NCI-H748 treated with DMSO at 0.1 percent for 48 hours (cell line): ENCODE data around the gene SART3.
"Not testable (repeated sequence)": the region's sequence is repeated elsewhere in the genome, so short reads cannot be mapped to it uniquely, and the experiment has no call there.

Source experiments
- DNase-seq: peaks from one replicate; lab custom pipeline; 2025; lab: John Stamatoyannopoulos, UW

Gene SART3

DNA sequence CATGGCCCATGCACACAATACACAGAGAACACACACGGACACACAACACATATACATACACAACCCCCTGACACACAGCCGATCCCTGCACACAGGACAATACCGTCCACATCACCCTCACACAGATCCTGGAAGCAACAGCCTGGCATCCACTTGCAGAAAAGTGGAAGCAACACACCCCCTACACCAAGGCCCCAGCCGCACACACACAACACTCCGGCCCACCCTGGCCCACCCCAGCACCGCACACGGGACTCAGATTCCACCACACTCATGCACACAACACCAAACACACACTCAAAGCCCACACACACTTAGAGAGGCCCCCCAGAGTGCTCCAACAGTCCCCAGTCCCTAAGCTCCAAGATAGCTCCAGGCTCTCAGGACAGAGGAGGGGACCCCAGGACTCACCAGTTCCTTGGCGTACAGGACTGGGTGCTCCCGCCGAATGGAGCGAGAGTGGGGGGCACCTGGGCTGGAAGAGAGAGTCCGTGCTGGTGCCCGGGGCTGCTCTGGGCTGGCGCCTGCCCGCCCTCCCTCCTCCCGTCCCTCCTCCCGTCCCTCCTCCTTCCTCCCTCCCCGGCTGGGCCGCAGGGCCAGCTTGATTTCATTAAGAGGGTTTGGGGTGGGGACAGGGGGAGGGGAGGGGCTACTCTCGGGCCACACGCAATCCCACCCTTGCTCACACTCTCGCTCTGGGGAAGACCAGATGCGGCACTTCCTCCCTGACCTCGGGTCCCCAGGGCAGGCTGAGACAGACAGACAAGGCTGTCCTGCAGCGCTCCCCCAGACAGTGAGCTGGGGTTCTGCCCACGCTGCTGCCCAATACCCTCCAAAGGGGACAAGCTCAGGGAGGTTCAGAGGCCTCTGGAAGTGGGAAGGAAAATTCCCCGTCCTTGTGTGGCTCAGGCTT is 36.8 kb upstream of the SART3 start, which contains the start of gene TMEM119:
TMEM119 (minus strand) TSS at position 526 of the 913 bp plus-strand sequence. CDS start 5,701 bp downstream, outside the sequence.
- no peak for DNase-seq

DNA sequence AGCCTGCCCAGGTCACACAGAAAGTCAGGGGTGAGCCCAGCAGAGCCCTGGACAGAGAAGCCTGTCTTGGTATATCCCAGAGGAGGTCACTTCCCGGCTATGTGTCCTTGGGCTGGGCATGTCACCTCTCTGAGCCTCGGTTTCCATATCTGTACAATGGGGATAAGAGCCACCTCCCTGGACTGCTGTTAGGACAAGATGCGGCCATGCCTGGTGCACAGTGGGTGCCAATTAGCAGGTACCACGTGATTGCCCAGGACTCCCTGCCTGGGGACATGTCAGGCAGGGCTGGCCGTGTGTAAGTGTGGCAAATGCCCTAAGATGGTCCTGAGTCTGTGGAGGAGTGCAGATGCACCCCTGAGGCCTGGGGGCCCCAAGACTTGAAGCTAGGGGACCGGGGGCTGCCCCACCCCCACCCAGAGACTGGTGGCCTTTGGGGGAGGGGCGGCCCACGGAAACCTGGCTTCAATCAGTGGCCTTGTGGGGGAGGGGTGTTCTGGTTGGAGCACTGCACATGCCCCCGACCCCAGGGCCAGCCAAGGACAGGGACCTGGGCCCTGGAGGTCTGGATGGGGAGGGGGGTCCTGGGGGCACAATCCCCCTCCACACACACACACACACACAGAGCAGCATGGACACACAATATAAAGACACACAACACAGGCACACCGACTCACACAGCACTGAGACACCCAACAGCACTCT is 36.0 kb upstream of the SART3 start:
- no peak for DNase-seq

DNA sequence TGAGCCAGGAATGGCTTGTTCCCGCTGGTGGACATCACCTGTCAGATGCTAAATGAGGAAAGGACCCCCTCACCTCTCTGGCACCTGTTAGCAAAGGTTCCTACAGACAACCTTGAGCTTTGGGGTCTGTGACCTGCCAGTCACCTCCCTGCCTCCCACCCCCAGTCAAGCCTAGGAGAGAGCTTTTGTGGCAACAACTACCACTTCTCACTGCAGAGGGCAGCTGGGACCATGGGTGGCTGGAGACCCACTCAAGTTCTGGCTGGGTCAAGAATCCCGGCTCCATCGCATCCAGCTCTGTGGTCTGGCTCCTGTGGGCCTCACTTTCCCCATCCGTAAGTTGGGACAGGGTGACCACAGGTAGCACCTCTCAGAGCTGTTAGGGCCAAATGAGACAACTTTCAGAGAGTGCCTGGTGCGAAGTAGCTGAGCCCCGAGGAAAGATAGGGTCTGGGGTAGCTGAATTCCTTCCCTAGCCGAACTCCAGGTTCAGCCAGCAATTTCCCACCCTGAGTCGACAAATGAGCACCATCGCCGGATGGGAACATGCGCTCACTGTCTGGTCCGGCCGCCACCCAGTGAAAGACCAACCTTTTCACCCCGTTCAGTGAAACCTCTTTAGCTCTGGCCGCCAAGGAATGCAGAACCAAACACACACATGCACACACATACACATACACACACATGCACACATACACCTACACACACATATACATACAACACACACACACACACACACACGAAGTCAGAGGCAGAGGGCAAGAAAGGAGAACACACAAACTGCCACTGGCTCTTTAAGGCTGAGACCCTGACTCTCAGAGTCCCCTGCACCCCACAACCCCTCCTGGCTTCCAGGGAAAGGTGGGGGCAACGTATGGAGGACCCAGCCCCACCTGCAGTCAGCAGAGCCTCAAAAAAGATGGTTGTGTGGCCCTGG is 35.0 kb upstream of the SART3 start:
- no peak for DNase-seq

DNA sequence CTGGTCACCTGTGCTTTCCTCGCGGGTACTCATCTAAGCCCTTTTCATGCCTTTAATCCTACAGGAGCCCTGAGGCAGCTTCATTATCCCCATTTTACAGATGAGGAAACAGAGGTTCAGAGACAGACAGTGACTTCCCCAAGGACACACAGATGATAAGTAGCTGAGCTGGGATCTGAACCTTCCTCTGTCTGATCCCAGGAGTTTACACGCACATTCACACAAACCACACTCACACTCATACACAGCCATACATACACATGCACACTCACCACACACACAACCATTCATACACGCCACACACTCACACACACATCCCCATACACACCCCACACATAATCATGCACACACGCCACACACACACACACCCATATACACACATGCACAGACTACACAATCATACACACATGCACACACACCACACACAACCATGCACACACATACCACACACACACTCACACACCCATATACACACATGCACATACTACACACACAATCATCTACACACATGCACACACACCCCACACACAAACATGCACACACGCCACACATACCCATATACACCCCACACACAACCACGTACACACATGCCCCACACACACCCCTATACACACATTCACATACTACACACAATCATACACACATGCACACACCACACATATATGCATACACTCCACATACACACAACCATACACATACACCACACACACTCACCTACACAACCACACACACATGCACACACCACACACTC is 34.2 kb upstream of the SART3 start:
- no peak for DNase-seq

DNA sequence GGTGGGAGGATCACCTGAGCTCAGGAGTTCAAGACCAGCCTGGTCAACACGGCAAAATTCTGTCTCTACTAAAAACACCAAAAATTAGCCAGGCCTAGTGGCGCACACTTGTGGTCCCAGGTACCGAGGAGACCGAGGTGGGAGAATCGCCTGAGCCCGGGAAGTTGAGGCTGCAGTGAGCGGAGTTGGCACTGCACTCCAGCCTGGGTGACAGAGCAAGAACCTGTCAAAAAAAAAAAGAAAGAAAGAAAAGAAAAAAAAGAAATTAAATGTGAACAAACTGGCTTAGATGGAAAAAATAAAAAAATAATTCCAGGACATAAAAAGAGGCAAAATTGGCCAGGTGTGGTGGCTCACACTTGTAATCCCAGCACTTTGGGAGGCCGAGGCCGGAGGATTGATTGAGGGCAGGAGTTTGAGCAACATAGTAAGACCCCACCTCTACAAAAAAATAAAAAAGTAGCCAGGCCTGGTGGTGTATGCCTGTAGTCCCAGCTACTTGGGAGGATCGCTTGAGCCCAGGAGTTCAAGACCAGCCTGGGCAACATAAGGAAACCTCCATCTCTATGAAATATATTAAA is 33.4 kb upstream of the SART3 start:
- no peak for DNase-seq

DNA sequence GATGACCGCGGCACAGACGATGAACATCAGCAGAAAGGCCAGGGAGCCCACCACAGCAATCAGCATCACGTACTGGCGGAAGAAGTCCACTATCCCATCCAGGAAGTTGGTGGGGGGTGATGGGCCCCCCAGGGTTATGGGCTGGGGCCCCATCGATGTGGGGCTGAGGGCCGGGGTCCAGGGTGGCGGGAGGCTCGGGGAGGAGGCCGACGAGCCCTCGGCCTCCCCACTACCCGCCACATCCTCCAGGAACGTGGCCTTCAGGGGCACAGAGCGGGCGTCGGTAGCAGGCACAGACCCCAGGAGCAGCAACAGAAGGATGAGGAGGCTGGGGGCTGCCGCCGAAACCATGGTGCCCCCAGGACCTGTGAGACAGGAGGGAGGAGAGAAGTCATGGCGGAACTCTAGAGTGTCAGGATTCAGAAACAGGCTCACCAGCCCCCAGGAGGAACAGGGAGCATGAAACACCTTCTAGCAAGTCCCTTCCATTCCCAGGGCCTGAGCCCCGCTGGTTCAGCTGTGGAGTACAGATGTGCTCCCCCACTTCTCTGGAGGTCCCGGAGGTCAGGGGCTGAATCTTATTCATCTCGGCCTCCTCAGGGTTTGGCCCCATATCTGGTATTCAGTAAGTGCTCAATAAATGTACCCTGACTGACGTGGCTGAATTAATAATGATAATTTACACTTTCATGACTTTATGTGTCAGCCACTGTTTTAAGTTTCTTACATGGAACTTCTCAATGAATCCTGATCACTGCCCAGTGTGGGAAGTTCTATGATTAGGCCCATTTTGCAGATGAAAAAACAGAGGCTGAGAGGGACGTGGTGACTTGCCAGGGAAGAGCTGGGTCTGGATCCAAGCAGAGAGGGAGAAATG is 31.3 kb upstream of the SART3 start:
- DNase-seq, result no peak

DNA sequence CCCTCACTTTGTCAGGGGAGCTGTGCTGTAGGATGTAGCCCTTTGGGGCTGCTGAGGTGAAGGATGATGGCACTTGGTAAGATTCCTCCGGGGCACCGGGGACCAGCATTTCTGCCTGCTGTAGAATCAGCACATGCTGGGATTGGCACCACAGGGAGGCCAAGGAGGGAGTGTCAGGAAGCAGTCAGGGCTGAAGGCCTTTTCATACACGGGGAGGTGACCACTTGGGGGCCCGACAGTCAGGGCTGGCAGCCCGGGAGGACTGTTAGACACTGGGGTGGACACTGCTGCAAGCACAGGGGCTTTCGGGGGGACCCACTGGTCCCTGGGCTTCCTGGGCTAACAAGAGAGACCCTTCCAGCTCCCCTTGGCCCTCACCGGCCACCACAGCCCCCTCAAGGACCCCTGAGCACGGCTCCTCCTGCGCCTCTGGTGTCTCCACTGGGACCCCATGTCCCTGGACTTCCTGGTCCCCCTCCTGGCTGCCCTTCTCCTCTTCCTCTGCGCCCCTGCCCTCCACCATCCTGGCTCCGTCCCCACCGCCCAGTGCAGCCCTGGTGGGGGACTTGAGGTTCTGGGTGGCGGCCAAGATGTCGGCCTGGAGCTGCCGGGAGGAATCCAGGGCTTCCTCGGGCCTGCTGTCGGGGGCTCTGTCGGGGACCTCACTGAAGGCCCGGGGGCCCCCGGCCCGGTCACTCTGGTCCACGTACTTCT is 30.5 kb upstream of the SART3 start:
- DNase-seq, result no peak

DNA sequence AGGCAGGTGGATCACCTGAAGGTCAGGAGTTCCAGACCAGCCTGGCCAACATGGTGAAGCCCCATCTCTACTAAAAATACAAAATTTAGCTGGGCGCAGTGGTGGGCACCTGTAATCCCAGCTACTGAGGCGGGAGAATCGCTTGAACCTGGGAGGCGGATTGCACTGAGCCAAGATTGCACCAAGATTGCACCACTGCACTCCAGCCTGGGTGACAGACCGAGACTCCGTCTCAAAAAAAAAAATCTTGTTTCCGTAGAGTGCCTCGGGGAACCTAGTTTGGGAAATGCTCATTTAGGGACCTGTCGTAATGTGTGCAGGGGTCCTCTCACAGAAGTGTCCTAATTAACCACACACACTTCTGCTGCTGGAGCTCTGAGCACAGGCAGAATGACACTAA is 29.5 kb upstream of the SART3 start:
- not testable (repeated sequence) for DNase-seq

DNA sequence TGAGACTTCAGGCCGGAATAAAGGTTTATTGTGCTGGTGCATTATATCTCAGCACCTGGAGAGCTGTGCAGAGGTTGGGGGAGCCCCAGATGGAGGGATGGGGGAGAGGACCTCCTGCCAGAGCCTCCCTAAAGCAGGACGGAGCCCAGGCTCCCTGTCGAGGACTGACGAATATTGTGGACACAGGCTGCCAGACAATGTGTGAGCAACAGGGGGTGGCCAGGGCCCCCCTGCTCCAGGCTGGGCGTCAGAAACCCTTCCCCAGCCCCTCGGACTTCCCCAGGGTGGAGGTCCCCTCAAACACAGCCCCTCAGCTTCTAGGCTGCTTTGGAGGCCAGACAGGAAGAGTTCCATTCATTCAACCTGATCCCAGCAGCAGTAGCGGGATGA is 28.9 kb upstream of the SART3 start:
- no peak for DNase-seq

DNA sequence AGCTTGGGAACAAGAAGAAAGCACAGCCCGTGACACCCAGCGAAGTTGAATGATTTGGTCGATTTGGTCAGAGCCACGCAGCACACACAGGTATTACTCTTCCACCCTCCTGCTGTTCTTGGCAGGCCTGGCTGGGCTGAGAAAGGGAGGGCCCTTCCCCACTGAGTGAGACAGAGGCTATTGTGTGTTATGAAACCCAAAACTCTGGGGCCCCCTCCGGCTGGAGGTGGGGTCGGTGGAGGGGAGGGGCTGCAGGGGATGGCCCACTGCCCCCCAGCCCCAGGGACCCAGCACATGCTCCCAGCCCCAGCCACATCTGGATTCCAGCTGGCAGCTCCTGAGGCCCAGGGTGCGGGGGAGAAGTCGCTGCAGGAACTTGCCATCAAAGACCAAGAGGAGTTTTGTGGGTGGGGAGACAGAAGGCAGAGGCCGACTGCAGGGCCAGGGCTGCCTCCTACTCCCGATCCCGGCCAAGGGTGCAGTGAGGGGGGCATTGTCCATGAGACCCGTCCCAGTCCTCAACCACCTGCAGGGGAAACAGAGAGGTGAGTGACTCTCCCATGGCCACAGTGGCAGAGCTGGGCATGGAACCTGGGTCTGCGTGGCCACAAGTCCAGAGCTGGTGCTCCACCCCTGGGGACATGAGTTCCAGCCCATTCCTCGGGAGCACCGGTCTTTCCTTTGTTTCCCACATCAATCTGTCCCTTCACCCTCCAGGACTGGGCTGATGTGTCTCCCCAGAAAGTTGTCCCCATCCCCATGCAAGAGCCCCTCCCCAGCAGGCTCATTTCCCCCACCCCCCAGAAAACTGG is 28.3 kb upstream of the SART3 start:
- no peak for DNase-seq

DNA sequence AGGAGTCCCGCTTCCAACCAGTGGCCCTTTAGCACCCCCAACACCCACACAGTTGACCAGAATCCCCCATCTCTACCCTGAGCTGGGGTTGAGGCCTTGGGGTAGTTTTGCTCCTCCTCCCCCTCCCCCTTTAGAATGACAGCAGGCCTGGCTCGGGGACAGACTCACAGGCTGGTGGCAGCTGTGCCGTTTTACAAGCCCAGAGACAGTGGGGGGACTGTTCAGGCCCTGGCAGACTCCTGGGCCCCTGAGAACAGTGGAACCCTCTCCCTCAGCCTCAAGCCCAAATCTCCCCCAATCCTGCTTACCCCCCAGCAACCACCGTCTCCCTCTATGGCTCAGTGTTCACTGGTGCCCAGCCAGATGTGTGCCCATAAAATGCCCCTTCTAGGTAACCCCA is 26.9 kb upstream of the SART3 start:
- no peak for DNase-seq

DNA sequence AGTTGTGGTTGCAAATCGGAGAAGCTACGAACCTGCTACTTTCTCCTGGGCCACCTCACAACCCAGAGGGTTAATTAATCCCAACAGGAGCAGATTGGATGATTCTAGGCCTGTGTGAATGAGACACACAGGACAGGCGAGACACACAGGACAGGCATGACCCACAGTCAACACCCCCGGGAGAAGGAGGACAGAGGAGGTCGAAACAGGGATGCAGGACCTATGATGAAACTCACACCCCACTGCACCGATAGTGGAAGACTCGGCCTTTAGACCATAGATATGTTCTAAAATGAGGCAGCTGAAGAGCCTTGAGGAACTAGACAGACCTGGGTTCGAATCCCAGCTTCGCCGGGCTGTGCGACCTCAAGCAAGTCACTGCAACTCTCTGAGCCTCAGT is 25.3 kb upstream of the SART3 start:
- DNase-seq, result no peak

DNA sequence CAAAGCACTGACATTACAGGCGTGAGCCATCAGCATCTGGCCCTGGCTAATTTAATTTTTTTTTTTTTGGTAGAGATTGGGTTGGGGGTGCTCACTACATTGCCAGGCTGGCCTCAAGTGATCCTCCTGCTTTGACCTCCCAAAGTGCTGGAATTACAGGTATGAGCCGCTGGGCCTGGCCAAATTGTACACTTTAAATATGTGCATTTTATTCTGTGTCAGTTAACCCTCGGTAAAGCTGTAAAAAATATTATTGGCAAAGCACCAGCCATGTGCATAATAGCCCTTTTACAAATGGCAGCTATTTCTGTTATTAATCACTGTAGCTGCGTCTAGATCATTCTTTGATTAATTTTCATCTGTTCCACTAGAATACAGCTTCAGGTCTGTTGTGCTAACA is 24.9 kb upstream of the SART3 start:
- DNase-seq, result no peak

DNA sequence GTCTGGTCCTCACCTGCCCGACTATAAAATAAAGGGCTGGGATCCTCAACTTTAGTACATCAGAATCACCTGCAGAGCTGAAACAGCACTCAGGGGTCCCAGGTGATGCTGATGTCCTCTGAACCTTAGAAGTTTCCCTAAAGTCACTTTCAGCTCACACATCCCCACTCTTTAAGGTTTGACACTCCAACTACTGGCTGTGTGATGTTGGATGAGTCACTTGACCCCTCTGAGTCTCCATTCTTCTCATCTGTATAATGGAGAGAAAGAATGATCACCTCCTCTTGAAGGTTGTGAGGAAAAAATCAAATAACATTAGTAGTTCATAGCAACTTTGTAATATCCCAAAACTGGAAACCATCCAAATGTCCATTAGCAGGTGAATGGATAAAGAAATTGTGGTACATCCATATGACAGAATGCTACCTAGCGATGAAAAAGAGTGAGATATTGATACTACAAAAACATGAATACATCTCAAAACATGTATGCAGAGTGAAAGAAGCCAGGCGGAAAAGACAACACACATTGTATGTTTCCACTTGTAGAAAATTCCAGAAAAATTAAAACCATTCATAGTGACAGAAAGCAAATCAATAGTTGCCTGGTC is 23.6 kb upstream of the SART3 start:
- no peak for DNase-seq

DNA sequence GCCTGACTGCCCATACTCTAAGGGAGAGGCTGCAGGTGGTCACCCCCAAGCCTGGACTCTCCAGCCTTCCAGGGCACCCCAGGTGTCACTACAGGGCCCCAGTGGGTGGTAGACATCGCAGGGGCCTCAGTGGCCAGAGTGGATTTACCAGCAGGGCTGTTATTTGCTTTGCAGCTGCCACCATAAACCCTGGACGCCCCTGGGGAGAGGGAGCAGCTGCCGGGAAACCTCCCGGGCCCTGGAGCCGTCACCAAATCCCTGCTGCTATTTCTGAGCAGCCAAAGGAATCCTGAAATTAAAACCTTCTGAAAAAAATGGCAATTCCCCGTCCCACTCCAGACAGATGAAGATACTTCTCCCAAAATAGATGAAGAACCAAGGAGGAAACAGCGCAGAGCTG is 23.0 kb upstream of the SART3 start:
- DNase-seq, result no peak

DNA sequence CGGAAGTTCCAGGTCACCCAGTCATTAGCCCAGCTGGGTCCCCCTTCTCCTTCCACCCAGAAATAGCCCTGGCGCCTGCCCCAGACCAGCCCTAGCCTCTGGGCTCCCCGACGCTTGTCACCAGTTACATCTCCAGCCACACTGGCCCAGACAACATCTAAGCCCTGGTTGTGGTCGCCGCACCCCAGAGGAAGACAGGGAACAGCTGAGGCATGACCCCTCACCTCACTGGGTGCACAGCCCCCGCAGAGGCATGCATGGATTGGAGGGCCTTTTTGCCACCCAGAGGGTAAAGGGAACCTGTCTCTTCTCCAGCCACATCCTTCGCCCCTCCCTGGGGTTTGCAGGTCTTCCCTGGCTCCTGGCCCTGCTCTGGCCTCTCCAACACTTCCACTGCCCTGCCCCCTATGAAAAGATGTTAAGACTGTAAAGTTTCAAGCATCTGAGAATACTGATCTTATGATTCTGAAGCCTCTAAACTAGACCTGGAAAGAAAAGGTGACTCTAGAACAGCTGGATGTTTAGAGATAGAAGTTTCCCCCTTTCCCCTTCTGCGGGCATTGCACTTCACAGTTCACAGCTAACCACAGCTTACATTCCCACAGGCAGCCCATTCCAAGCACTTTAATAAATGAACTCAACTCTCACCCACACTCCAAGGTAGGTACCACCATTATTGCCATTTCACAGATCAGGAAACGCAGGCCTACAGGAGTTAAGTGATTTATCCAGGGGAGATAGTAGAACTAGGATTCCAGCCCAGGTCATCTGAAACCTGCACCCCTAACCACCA is 22.2 kb upstream of the SART3 start:
- DNase-seq, result no peak

DNA sequence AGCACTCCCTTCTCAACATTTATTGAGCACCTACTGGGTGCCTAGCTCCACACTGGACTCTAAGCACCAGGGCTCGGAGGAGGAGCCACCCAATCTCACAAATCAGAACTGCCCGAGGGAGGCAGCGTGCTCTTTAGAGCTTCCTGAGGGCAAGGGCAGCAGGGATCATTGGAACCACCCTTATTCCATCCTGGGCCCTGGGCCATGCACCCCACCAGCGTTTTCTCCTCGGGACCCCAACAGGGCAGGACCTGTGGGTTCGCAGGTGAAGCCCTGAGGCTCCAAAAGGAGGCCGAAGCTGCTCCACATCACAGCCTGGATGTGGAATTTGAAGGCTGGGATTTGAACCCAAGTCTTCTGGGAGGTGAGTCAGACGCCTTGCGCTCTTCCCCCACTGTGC is 21.5 kb upstream of the SART3 start:
- DNase-seq, result no peak
